ENCODE results near the gene ANKRD44. TPM values are rescaled to one million over a fixed set of nuclear protein-coding genes. Genes with fewer than 3 reads are reported as not detected.
A peak's percentile ranks its signal among the peaks of the same experiment; 100 is the strongest.

ANKRD44 gene
- total RNA-seq, 1 experiment from 2014 or later = 0.68 TPM

DNA sequence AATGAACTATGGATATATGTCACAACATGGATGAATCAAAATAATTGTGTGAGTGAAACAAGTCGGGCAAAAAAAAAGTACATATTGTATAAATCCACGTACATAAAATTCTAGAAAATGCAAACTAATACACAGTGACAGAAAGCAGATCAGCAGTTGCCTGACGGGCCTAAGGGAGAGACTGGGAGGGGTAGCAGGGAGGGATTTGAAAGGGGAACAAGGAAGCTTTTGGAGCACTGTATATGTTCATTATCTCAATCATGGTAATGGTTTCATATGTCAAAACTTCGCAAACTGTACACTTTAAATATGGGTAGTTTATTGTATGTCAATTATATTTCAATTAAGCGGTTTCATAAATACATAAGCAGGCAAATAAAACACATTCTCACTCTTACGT lies 153.8 kb downstream of the ANKRD44 start (continued):
- TF ChIP-seq PRDM15 (CRISPR knock-in tag; IDR thresholded peaks at IDR 0.05) = no peak
- no peak for TF ChIP-seq ZNF263 (CRISPR knock-in tag; IDR thresholded peaks at IDR 0.05; ENCODE audit: low read depth)
- no peak for TF ChIP-seq SOX15 (CRISPR knock-in tag; IDR thresholded peaks at IDR 0.05)
- TF ChIP-seq E2F4 (CRISPR knock-in tag; IDR thresholded peaks at IDR 0.05; ENCODE audit: borderline replicate concordance, low read depth) = no peak

DNA sequence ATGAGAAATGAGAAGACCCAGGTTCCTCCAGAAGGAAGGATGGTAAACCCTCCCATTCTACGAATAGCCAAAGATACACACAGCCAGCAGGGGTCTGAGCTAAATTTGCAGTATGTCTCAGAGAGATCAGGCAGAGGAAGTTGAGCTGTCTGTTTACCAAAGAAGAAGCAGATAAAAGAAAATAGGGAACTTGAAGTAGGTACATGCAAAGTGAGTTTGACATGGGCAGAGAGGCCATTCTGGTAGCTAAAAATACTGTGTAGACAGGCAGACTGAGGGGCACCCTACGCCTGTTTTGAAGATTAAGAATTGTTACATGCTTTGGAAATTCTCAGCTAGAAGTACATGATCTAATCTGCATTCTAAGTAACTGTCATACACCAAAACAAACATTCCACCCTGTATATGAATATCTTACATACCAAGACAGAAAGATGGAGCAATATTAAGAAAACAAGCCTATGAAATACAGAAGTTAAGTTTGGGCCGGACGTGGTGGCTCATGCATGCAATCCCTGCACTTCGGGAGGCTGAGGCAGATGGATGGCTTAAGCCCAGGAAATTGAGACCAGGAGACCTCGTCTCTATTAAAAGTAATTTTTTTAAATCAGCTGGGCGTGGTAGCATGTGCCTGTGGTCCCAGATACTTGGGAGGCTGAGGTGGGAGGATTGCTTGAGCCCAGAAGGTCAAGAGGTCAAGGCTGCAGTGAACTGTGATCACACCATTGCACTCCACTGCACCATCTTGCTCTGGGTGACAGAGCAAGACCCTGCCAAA lies 157.9 kb downstream of the ANKRD44 start:
- Mint-ChIP-seq H3K4me3 (no peak overlapping the region), H3K27me3 (ENCODE audit: low read depth) (no peaks in the 10 kb centered on the region), H3K4me1 (peaks cover 8% of the 10 kb centered on the region), H3K9me3 (0 out of 2 replicates have a peak, but pooled peaks cover 4% of the 10 kb centered on the region), H3K36me3 (no peaks in the 10 kb centered on the region), H3K27ac (no peak overlapping the region)
- CTCF ChIA-PET = interaction anchor here (1.1 to 1.6 kb wide), 3 partner anchors 11 to 39 kb away, joined by 3 to 13 read pairs (median 5); no protein-coding TSS in a partner anchor
- DNase-seq (ENCODE audit: low spot score) (no peak), ATAC-seq (peak; percentile 73)
- POLR2A ChIA-PET = no interaction called here
- no peak for TF ChIP-seq ZBTB21 (CRISPR knock-in tag; IDR thresholded peaks at IDR 0.05; ENCODE audit: borderline replicate concordance)
- TF ChIP-seq ZNF263 (CRISPR knock-in tag; IDR thresholded peaks at IDR 0.05; ENCODE audit: low read depth) = no peak
- TF ChIP-seq TEAD4 (CRISPR knock-in tag; IDR thresholded peaks at IDR 0.05) = no peak
- TF ChIP-seq IRF2 (CRISPR knock-in tag; IDR thresholded peaks at IDR 0.05; ENCODE audit: borderline replicate concordance, low read depth) = no peak
- TF ChIP-seq NR1H2 (CRISPR knock-in tag; IDR thresholded peaks at IDR 0.05) = no peak
- no peak for TF ChIP-seq TP53 (CRISPR knock-in tag; IDR thresholded peaks at IDR 0.05)
- TF ChIP-seq ZNF671 (CRISPR knock-in tag; IDR thresholded peaks at IDR 0.05) = no peak
- TF ChIP-seq NR3C1 (CRISPR knock-in tag; conservative IDR thresholded peaks at IDR 0.05; ENCODE audit: low read depth) = no peak
- TF ChIP-seq, protein P1, sequence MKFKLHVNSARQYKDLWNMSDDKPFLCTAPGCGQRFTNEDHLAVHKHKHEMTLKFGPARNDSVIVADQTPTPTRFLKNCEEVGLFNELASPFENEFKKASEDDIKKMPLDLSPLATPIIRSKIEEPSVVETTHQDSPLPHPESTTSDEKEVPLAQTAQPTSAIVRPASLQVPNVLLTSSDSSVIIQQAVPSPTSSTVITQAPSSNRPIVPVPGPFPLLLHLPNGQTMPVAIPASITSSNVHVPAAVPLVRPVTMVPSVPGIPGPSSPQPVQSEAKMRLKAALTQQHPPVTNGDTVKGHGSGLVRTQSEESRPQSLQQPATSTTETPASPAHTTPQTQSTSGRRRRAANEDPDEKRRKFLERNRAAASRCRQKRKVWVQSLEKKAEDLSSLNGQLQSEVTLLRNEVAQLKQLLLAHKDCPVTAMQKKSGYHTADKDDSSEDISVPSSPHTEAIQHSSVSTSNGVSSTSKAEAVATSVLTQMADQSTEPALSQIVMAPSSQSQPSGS (CRISPR knock-in tag; IDR thresholded peaks at IDR 0.05; ENCODE audit: borderline replicate concordance, low read depth) = no peak
- no peak for TF ChIP-seq HMGA2 (CRISPR knock-in tag; IDR thresholded peaks at IDR 0.05)
- no peak for TF ChIP-seq SOX15 (CRISPR knock-in tag; IDR thresholded peaks at IDR 0.05)
- TF ChIP-seq MYBL2 (CRISPR knock-in tag; IDR thresholded peaks at IDR 0.05) = no peak
- no peak for TF ChIP-seq ZBTB43 (CRISPR knock-in tag; IDR thresholded peaks at IDR 0.05)
- TF ChIP-seq, protein P2, sequence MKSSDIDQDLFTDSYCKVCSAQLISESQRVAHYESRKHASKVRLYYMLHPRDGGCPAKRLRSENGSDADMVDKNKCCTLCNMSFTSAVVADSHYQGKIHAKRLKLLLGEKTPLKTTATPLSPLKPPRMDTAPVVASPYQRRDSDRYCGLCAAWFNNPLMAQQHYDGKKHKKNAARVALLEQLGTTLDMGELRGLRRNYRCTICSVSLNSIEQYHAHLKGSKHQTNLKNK (CRISPR knock-in tag; IDR thresholded peaks at IDR 0.05) = no peak
- no peak for TF ChIP-seq JUN (CRISPR knock-in tag; IDR thresholded peaks at IDR 0.05)
- no peak for TF ChIP-seq ZNF532 (CRISPR knock-in tag; IDR thresholded peaks at IDR 0.05; ENCODE audit: borderline replicate concordance)
- TF ChIP-seq EMX1 (CRISPR knock-in tag; IDR thresholded peaks at IDR 0.05) = no peak
- TF ChIP-seq, protein P3, sequence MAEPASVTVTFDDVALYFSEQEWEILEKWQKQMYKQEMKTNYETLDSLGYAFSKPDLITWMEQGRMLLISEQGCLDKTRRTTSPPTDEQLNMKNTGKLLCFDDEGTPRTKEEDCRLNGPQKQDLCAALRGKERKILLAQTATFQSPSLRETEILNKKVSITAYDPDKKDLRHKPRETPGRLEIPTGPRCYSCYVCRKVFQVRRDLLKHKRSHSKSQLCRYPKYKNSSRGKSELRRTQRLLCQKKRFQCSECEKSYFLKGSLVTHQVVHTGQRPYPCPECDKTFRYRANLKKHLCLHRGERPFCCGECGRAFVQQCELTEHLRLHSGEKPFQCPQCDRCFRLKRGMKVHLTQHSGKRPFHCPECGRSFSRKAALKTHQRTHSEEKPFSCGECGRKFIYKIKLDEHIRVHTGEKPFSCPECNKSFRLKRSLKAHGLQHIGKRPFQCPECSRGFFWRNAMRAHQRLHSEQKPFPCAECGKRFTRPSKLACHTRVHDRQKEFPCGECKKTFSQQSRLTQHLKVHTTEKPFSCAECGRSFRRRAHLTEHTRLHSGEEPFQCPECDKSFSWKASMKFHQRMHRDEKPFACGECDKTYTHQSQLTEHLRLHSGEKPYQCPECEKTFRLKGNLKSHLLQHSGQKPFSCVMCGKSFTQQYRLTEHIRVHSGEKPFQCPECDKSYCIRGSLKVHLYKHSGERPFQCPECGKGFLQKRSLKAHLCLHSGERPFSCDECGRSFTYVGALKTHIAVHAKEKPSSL (CRISPR knock-in tag; conservative IDR thresholded peaks at IDR 0.05) = no peak
- TF ChIP-seq ETV6 (CRISPR knock-in tag; IDR thresholded peaks at IDR 0.05) = no peak
